Trophoblast cell (in vitro differentiated cells and primary cell): ENCODE measurements around the gene PDCD2L.

Experiments used
- DNase-seq, 2 donors: peaks; one replicate each; pipeline ENCODE4 v3.0.0-alpha.2; 2016
- H2AFZ ChIP-seq: 2 replicates; pipeline ENCODE4 v1.6.1; 2013; ENCODE audit warnings: low read length, moderate library complexity, mild to moderate bottlenecking; ENCODE audit not compliant: insufficient read depth, poor library complexity
- H2AK5ac ChIP-seq: 2 replicates; pipeline ENCODE4 v1.6.1; 2013; ENCODE audit warnings: mild to moderate bottlenecking, low read length
- H2BK120ac ChIP-seq: 2 replicates; pipeline ENCODE4 v1.6.1; 2013; ENCODE audit warnings: low read length, mild to moderate bottlenecking, moderate library complexity; ENCODE audit not compliant: insufficient read depth, poor library complexity
- H2BK12ac ChIP-seq: 2 replicates; pipeline ENCODE4 v1.6.1; 2013; ENCODE audit warnings: mild to moderate bottlenecking, low read length, moderate library complexity
- H2BK5ac ChIP-seq: 2 replicates; pipeline ENCODE4 v1.6.1; 2013; ENCODE audit warnings: low read length, low read depth, moderate library complexity, mild to moderate bottlenecking; ENCODE audit not compliant: poor library complexity
- H3K14ac ChIP-seq: 2 replicates; pipeline ENCODE4 v1.6.1; 2013; ENCODE audit warnings: mild to moderate bottlenecking, low read length
- H3K18ac ChIP-seq: 2 replicates; pipeline ENCODE4 v1.6.1; 2013; ENCODE audit warnings: mild to moderate bottlenecking, low read length
- H3K23ac ChIP-seq: 2 replicates; pipeline ENCODE4 v1.6.1; 2013; ENCODE audit warnings: low read length
- H3K27ac ChIP-seq: 2 replicates; pipeline ENCODE4 v1.5.1; 2013; ENCODE audit warnings: low read depth, mild to moderate bottlenecking, inconsistent platforms, low read length, moderate library complexity
- H3K27me3 ChIP-seq: 2 replicates; pipeline ENCODE4 v1.6.1; 2013; ENCODE audit warnings: inconsistent platforms, mild to moderate bottlenecking, low read length, moderate library complexity; ENCODE audit not compliant: insufficient read depth
- H3K36me3 ChIP-seq, 2 experiments: 1 replicate in 1 of 2; 2 replicates in 1 of 2; pipeline ENCODE4 v1.6.1; 2013; ENCODE audit warnings: low read length in 2 of 2, mild to moderate bottlenecking in 2 of 2, moderate library complexity in 1 of 2; ENCODE audit not compliant: insufficient read depth in 2 of 2, control insufficient read depth in 1 of 2
- H3K4ac ChIP-seq: 2 replicates; pipeline ENCODE4 v1.6.1; 2013; ENCODE audit warnings: low read depth, mild to moderate bottlenecking, low read length, moderate library complexity
- H3K4me1 ChIP-seq, 2 experiments: 1 replicate in 1 of 2; 2 replicates in 1 of 2; pipeline ENCODE4 v1.6.1; 2013; ENCODE audit warnings: low read length in 2 of 2, mild to moderate bottlenecking in 2 of 2, moderate library complexity in 1 of 2; ENCODE audit not compliant: insufficient read depth in 2 of 2, control insufficient read depth in 1 of 2
- H3K4me2 ChIP-seq: 2 replicates; pipeline ENCODE4 v1.6.1; 2013; ENCODE audit warnings: inconsistent platforms, mild to moderate bottlenecking, low read length, moderate library complexity
- H3K4me3 ChIP-seq: 2 replicates; pipeline ENCODE4 v1.5.1; 2013; ENCODE audit warnings: mild to moderate bottlenecking, low read depth, low read length, inconsistent platforms
- H3K79me1 ChIP-seq: one replicate; pipeline ENCODE4 v1.6.1; 2013; ENCODE audit warnings: low read length
- H3K79me2 ChIP-seq: 2 replicates; pipeline ENCODE4 v1.6.1; 2013; ENCODE audit warnings: low read length, mild to moderate bottlenecking; ENCODE audit not compliant: control insufficient read depth, insufficient read depth, poor library complexity
- H3K9ac ChIP-seq: 2 replicates; pipeline ENCODE4 v1.6.1; 2013; ENCODE audit warnings: mild to moderate bottlenecking, low read length
- H3K9me3 ChIP-seq: 2 replicates; pipeline ENCODE4 v1.6.1; 2013; ENCODE audit warnings: low read depth, mild to moderate bottlenecking, control low read depth, inconsistent platforms, low read length; ENCODE audit not compliant: insufficient read depth
- H4K12ac ChIP-seq: 2 replicates; pipeline ENCODE4 v1.6.1; 2013; ENCODE audit warnings: low read depth, mild to moderate bottlenecking, low read length, moderate library complexity
- H4K8ac ChIP-seq: 2 replicates; pipeline ENCODE4 v1.6.1; 2013; ENCODE audit warnings: low read depth, mild to moderate bottlenecking, low read length, moderate library complexity
- H4K91ac ChIP-seq: one replicate; pipeline ENCODE4 v1.6.1; 2013; ENCODE audit warnings: low read depth, mild to moderate bottlenecking, low read length, moderate library complexity
- WGBS: extraction: QIAGEN DNeasy Blood & Tissue Kit; methylation state at CpG from one replicate; pipeline ENCODE4 v1.1.7; 2013; ENCODE audit warnings: missing lambda C conversion rate; ENCODE audit not compliant: insufficient read length, insufficient coverage; ENCODE audit errors: extremely low coverage; 5-methylcytosine and 5-hydroxymethylcytosine counted together

Gene PDCD2L

GRCh38 chr19:34429553-34429952 lies 25.4 kb downstream of the PDCD2L start:
- Histone ChIP-seq H3K4ac (peak overlapping the region; percentile 95), H4K8ac (no peak overlapping the region), H3K79me2 (peaks cover 24% of the 10 kb centered on the region), H3K9me3 (no peaks in the 10 kb centered on the region), H2BK5ac (no peak overlapping the region), H3K79me1 (peaks cover 6% of the 10 kb centered on the region), H2BK120ac (no peak overlapping the region), H3K18ac (no peak overlapping the region), H4K12ac (no peak overlapping the region), H3K4me1 (no peaks in the 10 kb centered on the region), H2AFZ (no peak overlapping the region), H4K91ac (no peak overlapping the region), H2BK12ac (no peak overlapping the region), H3K4me2 (peak overlapping the region; percentile 42), H3K9ac (no peak overlapping the region), H3K27ac (no peak overlapping the region), H3K23ac (no peak overlapping the region), H3K27me3 (no peaks in the 10 kb centered on the region), H3K14ac (no peak overlapping the region), H2AK5ac (no peak overlapping the region), H3K4me3 (no peak overlapping the region), H3K36me3 (peaks cover 14 to 15% of the 10 kb centered on the region in 2 experiments)
- DNase-seq, result no peak
- no CpG with 5 or more reads among the region's 9 CpGs for WGBS

GRCh38 chr19:34430738-34431625 lies 26.8 kb downstream of the PDCD2L start:
- no peak overlapping the region for H2BK5ac ChIP-seq
- no peak overlapping the region for H2AK5ac ChIP-seq
- H3K79me1 ChIP-seq, result peaks cover 6% of the 10 kb centered on the region
- H3K27ac ChIP-seq, result no peak overlapping the region
- peak overlapping the region; percentile 39 for H3K4me2 ChIP-seq
- DNase-seq, result peak; percentile 61 to 69
- peak overlapping the region; percentile 95 for H3K4ac ChIP-seq
- H4K91ac ChIP-seq, result no peak overlapping the region
- H3K23ac ChIP-seq, result no peak overlapping the region
- peaks cover 22 to 24% of the 10 kb centered on the region in 2 experiments for H3K36me3 ChIP-seq
- no peak overlapping the region for H2AFZ ChIP-seq
- H3K9me3 ChIP-seq, result no peaks in the 10 kb centered on the region
- H3K4me3 ChIP-seq, result no peak overlapping the region
- no peak overlapping the region for H2BK12ac ChIP-seq
- no peak overlapping the region for H4K12ac ChIP-seq
- no peak overlapping the region for H3K18ac ChIP-seq
- no peaks in the 10 kb centered on the region for H3K27me3 ChIP-seq
- H3K4me1 ChIP-seq, result no peaks in the 10 kb centered on the region
- no peak overlapping the region for H4K8ac ChIP-seq
- no peak overlapping the region for H3K14ac ChIP-seq
- no peak overlapping the region for H3K9ac ChIP-seq
- WGBS, result no CpG with 5 or more reads among the region's 6 CpGs
- H2BK120ac ChIP-seq, result no peak overlapping the region
- H3K79me2 ChIP-seq, result peaks cover 24% of the 10 kb centered on the region

GRCh38 chr19:34431681-34432402 lies 27.6 kb downstream of the PDCD2L start:
- H2AFZ ChIP-seq, result no peak overlapping the region
- no peak overlapping the region for H3K4ac ChIP-seq
- H3K9ac ChIP-seq, result no peak overlapping the region
- DNase-seq, result peak; percentile 35 to 86
- no peak overlapping the region for H4K12ac ChIP-seq
- H3K27me3 ChIP-seq, result no peaks in the 10 kb centered on the region
- no peak overlapping the region for H4K8ac ChIP-seq
- no peaks in the 10 kb centered on the region for H3K4me1 ChIP-seq
- H2BK5ac ChIP-seq, result no peak overlapping the region
- H2BK12ac ChIP-seq, result no peak overlapping the region
- peaks cover 21 to 22% of the 10 kb centered on the region in 2 experiments for H3K36me3 ChIP-seq
- H3K4me2 ChIP-seq, result no peak overlapping the region
- no peak overlapping the region for H2BK120ac ChIP-seq
- H3K9me3 ChIP-seq, result no peaks in the 10 kb centered on the region
- H4K91ac ChIP-seq, result no peak overlapping the region
- no peak overlapping the region for H3K23ac ChIP-seq
- H3K18ac ChIP-seq, result no peak overlapping the region
- no peak overlapping the region for H3K14ac ChIP-seq
- peaks cover 6% of the 10 kb centered on the region for H3K79me1 ChIP-seq
- no peak overlapping the region for H2AK5ac ChIP-seq
- no CpG with 5 or more reads among the region's 2 CpGs for WGBS
- H3K79me2 ChIP-seq, result peaks cover 24% of the 10 kb centered on the region
- no peak overlapping the region for H3K27ac ChIP-seq
- no peak overlapping the region for H3K4me3 ChIP-seq

GRCh38 chr19:34432797-34433196 lies 28.6 kb downstream of the PDCD2L start:
- peaks cover 24% of the 10 kb centered on the region for H3K79me2 ChIP-seq
- H3K9me3 ChIP-seq, result no peaks in the 10 kb centered on the region
- H3K18ac ChIP-seq, result no peak overlapping the region
- H3K9ac ChIP-seq, result no peak overlapping the region
- H3K4me2 ChIP-seq, result no peak overlapping the region
- no peak overlapping the region for H2AFZ ChIP-seq
- no CpG with 5 or more reads among the region's 5 CpGs for WGBS
- H2BK5ac ChIP-seq, result no peak overlapping the region
- peaks cover 6% of the 10 kb centered on the region for H3K79me1 ChIP-seq
- no peak overlapping the region for H2AK5ac ChIP-seq
- no peak overlapping the region for H4K8ac ChIP-seq
- no peaks in the 10 kb centered on the region for H3K27me3 ChIP-seq
- no peak overlapping the region for H2BK120ac ChIP-seq
- H3K23ac ChIP-seq, result no peak overlapping the region
- H2BK12ac ChIP-seq, result no peak overlapping the region
- H4K12ac ChIP-seq, result no peak overlapping the region
- H3K4ac ChIP-seq, result peak overlapping the region; percentile 84
- no peak overlapping the region for H3K14ac ChIP-seq
- no peak overlapping the region for H3K4me3 ChIP-seq
- no peaks in the 10 kb centered on the region for H3K4me1 ChIP-seq
- H3K36me3 ChIP-seq, result peaks cover 26 to 29% of the 10 kb centered on the region in 2 experiments
- no peak for DNase-seq
- H3K27ac ChIP-seq, result no peak overlapping the region
- H4K91ac ChIP-seq, result no peak overlapping the region
